IMR-90 (cell line): ENCODE results near the gene LUC7L2. TPM values are rescaled to one million over a fixed set of nuclear protein-coding genes. Genes with fewer than 3 reads are reported as not detected.

Experiments
- ATAC-seq: fragments of 200-7000 bp; cut with Tn5 transposase; 2 replicates; pipeline ENCODE4 v1.9.1; 2020; ENCODE audit warnings: low read depth, mild to moderate bottlenecking, moderate library complexity
- BruUV-seq: library from RNA; stranded (reverse); fragments of 400-500 nt; replicated peaks from 2 replicates; lab custom pipeline; 2021; lab: Mats Ljungman, UMichigan
- CTCF ChIA-PET: fragments of 300-600 bp; formaldehyde crosslinking; extraction: SDS; loops from one replicate; lab custom pipeline; 2021; ENCODE audit warnings: antibody characterized with exemption; lab: Yijun Ruan, JAX
- POLR2A ChIA-PET: fragments of 300-600 bp; sonication (Branson Sonifier 250); formaldehyde crosslinking; loops from one replicate; lab custom pipeline; 2022; ENCODE audit warnings: antibody characterized with exemption; ENCODE audit not compliant: unreplicated experiment; lab: Charles Lee
- DNase-seq: peaks from one replicate; pipeline ENCODE4 v3.0.0; 2013
- H2AFZ ChIP-seq: replicated peaks from 2 replicates; pipeline ENCODE3; 2013; ENCODE audit warnings: low read length, mild to moderate bottlenecking; ENCODE audit not compliant: poor library complexity
- H2AK5ac ChIP-seq: 2 replicates; pipeline ENCODE4 v1.6.1; 2013; ENCODE audit warnings: low read depth, low read length, inconsistent platforms
- H2AK9ac ChIP-seq: replicated peaks from 2 replicates; pipeline ENCODE3; 2013; ENCODE audit warnings: mild to moderate bottlenecking, low read depth, low read length, moderate library complexity; ENCODE audit not compliant: poor library complexity
- H2BK120ac ChIP-seq: 2 replicates; pipeline ENCODE4 v1.6.1; 2013; ENCODE audit warnings: low read depth, low read length, inconsistent platforms
- H2BK15ac ChIP-seq: 3 replicates; pipeline ENCODE4 v1.6.1; 2013; ENCODE audit warnings: low read depth, low read length, inconsistent platforms
- H2BK20ac ChIP-seq: 2 replicates; pipeline ENCODE4 v1.6.1; 2013; ENCODE audit warnings: low read depth, mild to moderate bottlenecking, inconsistent platforms, low read length, moderate library complexity
- H2BK5ac ChIP-seq: 2 replicates; pipeline ENCODE4 v1.6.1; 2013; ENCODE audit warnings: mild to moderate bottlenecking, low read depth, low read length, inconsistent platforms; ENCODE audit not compliant: poor library complexity, severe bottlenecking
- H3K14ac ChIP-seq: replicated peaks from 2 replicates; pipeline ENCODE4 v1.6.1; 2013; ENCODE audit warnings: low read depth, low read length, inconsistent platforms
- H3K18ac ChIP-seq: 2 replicates; pipeline ENCODE4 v1.6.1; 2013; ENCODE audit warnings: low read depth, low read length, control low read depth
- H3K23ac ChIP-seq: 2 replicates; pipeline ENCODE4 v1.6.1; 2013; ENCODE audit warnings: low read depth, low read length, inconsistent platforms
- H3K27ac ChIP-seq: 2 replicates; pipeline ENCODE4 v1.5.1; 2013; ENCODE audit warnings: mild to moderate bottlenecking, control low read depth, low read length; ENCODE audit not compliant: insufficient read depth
- H3K27me3 ChIP-seq: 2 replicates; pipeline ENCODE4 v1.6.1; 2013; ENCODE audit warnings: low read length; ENCODE audit not compliant: control insufficient read depth, insufficient read depth
- H3K36me3 ChIP-seq: 2 replicates; pipeline ENCODE4 v1.6.1; 2013; ENCODE audit warnings: low read length, mixed read lengths; ENCODE audit not compliant: control insufficient read depth, insufficient read depth
- H3K4ac ChIP-seq: 2 replicates; pipeline ENCODE4 v1.6.1; 2013; ENCODE audit warnings: low read depth, low read length, inconsistent platforms
- H3K4me1 ChIP-seq: 2 replicates; pipeline ENCODE4 v1.6.1; 2013; ENCODE audit warnings: low read length, mixed read lengths; ENCODE audit not compliant: control insufficient read depth, insufficient read depth
- H3K4me2 ChIP-seq: 2 replicates; pipeline ENCODE4 v1.6.1; 2013; ENCODE audit warnings: low read depth, mild to moderate bottlenecking, control low read depth, low read length, moderate library complexity
- H3K4me3 ChIP-seq: 2 replicates; pipeline ENCODE4 v1.5.1; 2013; ENCODE audit warnings: low read depth, mild to moderate bottlenecking, control low read depth, low read length, moderate library complexity; ENCODE audit not compliant: insufficient read depth
- H3K56ac ChIP-seq: 2 replicates; pipeline ENCODE4 v1.6.1; 2013; ENCODE audit warnings: low read length, inconsistent platforms; ENCODE audit not compliant: insufficient read depth; ENCODE audit errors: extremely low read depth
- H3K79me1 ChIP-seq, 2 experiments: 2 replicates each; pipeline ENCODE4 v1.6.1; 2013; ENCODE audit warnings: low read length in 2 of 2, inconsistent platforms in 1 of 2, low read depth in 1 of 2
- H3K9ac ChIP-seq: 2 replicates; pipeline ENCODE4 v1.6.1; 2013; ENCODE audit warnings: low read depth, low read length, control low read depth
- H3K9me1 ChIP-seq: 2 replicates; pipeline ENCODE4 v1.6.1; 2013; ENCODE audit warnings: low read length, inconsistent platforms; ENCODE audit not compliant: insufficient read depth
- H3K9me3 ChIP-seq: 2 replicates; pipeline ENCODE4 v1.6.1; 2013; ENCODE audit warnings: low read length; ENCODE audit not compliant: control insufficient read depth, insufficient read depth
- H4K20me1 ChIP-seq: 2 replicates; pipeline ENCODE4 v1.6.1; 2013; ENCODE audit warnings: low read length, inconsistent platforms; ENCODE audit not compliant: insufficient read depth
- H4K5ac ChIP-seq: 2 replicates; pipeline ENCODE4 v1.6.1; 2013; ENCODE audit warnings: mild to moderate bottlenecking, low read depth, low read length, control low read depth
- H4K8ac ChIP-seq, 2 experiments: 2 replicates each; pipeline ENCODE4 v1.6.1; 2013; ENCODE audit warnings: low read depth in 2 of 2, low read length in 2 of 2, control low read depth in 1 of 2, inconsistent platforms in 1 of 2
- H4K91ac ChIP-seq: 2 replicates; pipeline ENCODE4 v1.6.1; 2013; ENCODE audit warnings: low read depth, low read length, inconsistent platforms; ENCODE audit not compliant: insufficient read depth
- BHLHE40 ChIP-seq: fragments of 150-350 bp; IDR thresholded peaks from 2 replicates; pipeline ENCODE4 v1.6.1; 2016; ENCODE audit warnings: mild to moderate bottlenecking, low read depth, low read length
- CHD1 ChIP-seq: IDR thresholded peaks from 2 replicates; pipeline ENCODE4 v1.6.1; 2012; ENCODE audit warnings: low read depth, low read length, improper control_type of control experiment
- CTCF ChIP-seq: conservative IDR thresholded peaks from 2 replicates; pipeline ENCODE4 v1.5.1; 2012; ENCODE audit warnings: mild to moderate bottlenecking, low read depth, low read length, improper control_type of control experiment
- ELK1 ChIP-seq: fragments of 150-350 bp; IDR thresholded peaks from 2 replicates; pipeline ENCODE4 v1.6.1; 2016; ENCODE audit warnings: low read depth, mild to moderate bottlenecking, low read length, moderate library complexity, borderline replicate concordance
- MAFK ChIP-seq: IDR thresholded peaks from 2 replicates; pipeline ENCODE4 v1.6.1; 2012; ENCODE audit warnings: low read depth, low read length, improper control_type of control experiment
- MAZ ChIP-seq: IDR thresholded peaks from 2 replicates; pipeline ENCODE4 v1.6.1; 2012; ENCODE audit warnings: low read depth, mild to moderate bottlenecking, low read length, improper control_type of control experiment, moderate library complexity, borderline replicate concordance
- NFE2L2 ChIP-seq: fragments of 150-350 bp; IDR thresholded peaks from 2 replicates; pipeline ENCODE4 v1.6.1; 2016; ENCODE audit warnings: low read depth, mild to moderate bottlenecking, low read length
- POLR2A ChIP-seq: IDR thresholded peaks from 2 replicates; pipeline ENCODE4 v1.6.1; 2012; ENCODE audit warnings: mild to moderate bottlenecking, low read depth, low read length
- RAD21 ChIP-seq: IDR thresholded peaks from 2 replicates; pipeline ENCODE4 v1.6.1; 2012; ENCODE audit warnings: low read length, improper control_type of control experiment
- RCOR1 ChIP-seq: IDR thresholded peaks from 2 replicates; pipeline ENCODE4 v1.6.1; 2012; ENCODE audit warnings: mild to moderate bottlenecking, low read length, improper control_type of control experiment; ENCODE audit not compliant: insufficient replicate concordance
- RFX5 ChIP-seq: IDR thresholded peaks from 2 replicates; pipeline ENCODE4 v1.8.0; 2012; ENCODE audit warnings: low read depth, mild to moderate bottlenecking, low read length, moderate library complexity
- SMC3 ChIP-seq: fragments of 150-350 bp; IDR thresholded peaks from 2 replicates; pipeline ENCODE4 v1.6.1; 2016; ENCODE audit warnings: low read depth, mild to moderate bottlenecking, antibody characterized with exemption, low read length, moderate library complexity
- USF2 ChIP-seq: fragments of 150-350 bp; IDR thresholded peaks from 2 replicates; pipeline ENCODE4 v1.6.1; 2017; ENCODE audit warnings: mild to moderate bottlenecking, antibody characterized with exemption, low read length, low read depth
- WGBS, 2 experiments: methylation state at CpG; one replicate each; pipeline versions ENCODE4 v1.1.5 to v1.1.7; 2013; ENCODE audit warnings: missing lambda C conversion rate in 2 of 2; ENCODE audit not compliant: insufficient read length in 1 of 2; ENCODE audit errors: extremely low coverage in 2 of 2; 5-methylcytosine and 5-hydroxymethylcytosine counted together
- dilution Hi-C: fragments of 300-500 bp; cut with HindIII; formaldehyde crosslinking; loops from one replicate; pipeline ENCODE4 v1.14.3; 2018; ENCODE audit warnings: low sequenced_read_pairs; ENCODE audit not compliant: unreplicated experiment
- in situ Hi-C: fragments of 300-500 bp; cut with MboI; formaldehyde crosslinking; loops from 3 replicates; pipeline ENCODE4 v1.14.3; 2019; ENCODE audit warnings: low sequenced_read_pairs, inconsistent platforms, mixed read lengths
- intact Hi-C: fragments of 100-400 bp; cut with micrococcal nuclease; formaldehyde crosslinking; loops from 2 replicates; pipeline ENCODE4 v1.10.0; 2022
- polyA plus RNA-seq, 3 experiments: library from polyadenylated mRNA; depleted of rRNA; stranded (reverse); fragments of >200 nt; gene quantifications; 2 replicates each; pipeline ENCODE4 v1.2.3, GENCODE V29; 2012; ENCODE audit warnings: low replicate concordance in 1 of 3
- total RNA-seq: library from RNA; depleted of rRNA; stranded (reverse); fragments of >200 nt; gene quantifications from 2 replicates; pipeline ENCODE4 v1.2.3, GENCODE V29; 2012

LUC7L2 gene
- total and polyA plus RNA-seq, 2 of the 4 experiments (the other 2 are of a cell fraction) = 14.9 to 31.8 TPM

DNA sequence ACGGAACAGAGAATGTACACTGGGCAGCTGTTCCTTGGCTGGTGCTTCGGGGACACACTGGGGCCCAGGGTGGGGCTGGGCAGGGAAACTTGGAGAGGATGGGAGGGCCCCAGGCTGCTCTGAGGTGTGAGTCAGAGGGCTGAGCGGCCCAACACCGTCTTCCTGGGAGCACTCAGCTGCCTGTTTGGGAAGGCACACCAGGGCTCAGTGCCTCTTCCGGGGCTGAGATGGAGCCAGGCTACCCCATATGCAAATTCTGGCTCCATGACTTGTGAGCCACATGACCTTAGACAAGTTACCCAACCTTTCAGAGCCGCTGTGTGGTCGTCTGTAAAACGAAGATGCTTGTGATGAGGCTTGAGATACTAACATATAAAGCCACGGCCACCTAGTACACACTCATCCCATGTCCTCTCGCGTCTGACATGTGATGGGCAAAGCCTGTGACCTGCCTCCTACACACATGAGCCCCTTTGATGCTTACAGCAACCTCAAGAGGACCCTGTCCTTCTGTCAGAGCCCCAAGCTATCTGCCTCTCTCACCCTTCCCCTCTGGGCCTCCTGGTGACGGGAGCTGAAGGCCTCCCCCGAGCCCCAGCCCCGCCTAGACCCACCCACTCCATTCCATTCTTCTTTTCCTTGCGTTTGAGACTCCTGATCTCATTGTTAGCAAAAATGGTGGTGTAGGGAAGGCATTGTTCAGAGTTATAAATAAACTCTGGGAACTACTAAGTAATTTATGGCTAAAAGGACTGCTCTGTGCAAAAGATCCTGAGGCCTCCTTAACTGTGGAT lies 97.7 kb downstream of the LUC7L2 start:
- peak; percentile 29 for DNase-seq

More for the DNA sequence above, 97.7 kb downstream of the LUC7L2 start:
- no peak for TF ChIP-seq MAZ
- no peak for TF ChIP-seq BHLHE40
- TF ChIP-seq CHD1 = no peak
- TF ChIP-seq RAD21 = no peak
- no peak for TF ChIP-seq ELK1
- TF ChIP-seq POLR2A = no peak
- TF ChIP-seq RCOR1 = no peak
- no peak for TF ChIP-seq USF2
- no peak for TF ChIP-seq CTCF
- no peak for TF ChIP-seq SMC3
- no peak for TF ChIP-seq NFE2L2
- no peak for TF ChIP-seq RFX5
- no peak for TF ChIP-seq MAFK
- H2BK5ac ChIP-seq = no peak overlapping the region
- POLR2A ChIA-PET = no interaction called here
- H3K4me1 ChIP-seq = peaks cover 4% of the 10 kb centered on the region; the same call in 1 of the 2 replicates
- intact Hi-C loops = no loop called here
- H4K20me1 ChIP-seq = no peaks in the 10 kb centered on the region
- CTCF ChIA-PET = no interaction called here
- no peak overlapping the region for H3K4me3 ChIP-seq
- no peaks in the 10 kb centered on the region for H3K9me1 ChIP-seq
- H4K8ac ChIP-seq = no peak overlapping the region
- H2BK20ac ChIP-seq = no peak overlapping the region
- H3K4me2 ChIP-seq = no peak overlapping the region
- no peak overlapping the region for H3K14ac ChIP-seq
- no peak overlapping the region for H2AK5ac ChIP-seq
- no peak overlapping the region for H2AK9ac ChIP-seq
- peak overlapping the region; percentile 58 for H2AFZ ChIP-seq
- H3K23ac ChIP-seq = no peak overlapping the region
- in situ Hi-C loops = no loop called here
- H3K27me3 ChIP-seq = peaks cover 10% of the 10 kb centered on the region
- H3K9me3 ChIP-seq = no peaks in the 10 kb centered on the region; the same call in 1 of the 2 replicates
- no peaks in the 10 kb centered on the region for H3K79me1 ChIP-seq
- no peak overlapping the region for H3K56ac ChIP-seq
- 85% methylated on average over 6 of the region's 15 CpGs; no CpG with 5 or more reads in 1 of the 2 experiments for WGBS, 2 experiments
- BruUV-seq = no TSS peak
- no peak overlapping the region for H4K5ac ChIP-seq
- no peak overlapping the region for H2BK120ac ChIP-seq
- H4K91ac ChIP-seq = no peak overlapping the region
- no peak overlapping the region for H3K18ac ChIP-seq
- H2BK15ac ChIP-seq = no peak overlapping the region
- dilution Hi-C loops = no loop called here
- H3K4ac ChIP-seq = no peak overlapping the region
- H3K27ac ChIP-seq = no peak overlapping the region
- peak; percentile 51 for ATAC-seq
- H3K9ac ChIP-seq = no peak overlapping the region
- no peaks in the 10 kb centered on the region for H3K36me3 ChIP-seq
